HL-60 (cell line): ENCODE results near the gene TTYH3.

Source experiments
- POLR2AphosphoS5 ChIP-seq: IDR thresholded peaks from 2 replicates; pipeline ENCODE4 v1.6.1; 2012; ENCODE audit warnings: low read depth
- TF ChIP-seq, protein P1 (sequence below): IDR thresholded peaks from one replicate; pipeline ENCODE4 v1.5.1; 2011; ENCODE audit warnings: low read length, control low read depth, inconsistent platforms; ENCODE audit not compliant: insufficient read depth

- TF ChIP-seq, protein P1, sequence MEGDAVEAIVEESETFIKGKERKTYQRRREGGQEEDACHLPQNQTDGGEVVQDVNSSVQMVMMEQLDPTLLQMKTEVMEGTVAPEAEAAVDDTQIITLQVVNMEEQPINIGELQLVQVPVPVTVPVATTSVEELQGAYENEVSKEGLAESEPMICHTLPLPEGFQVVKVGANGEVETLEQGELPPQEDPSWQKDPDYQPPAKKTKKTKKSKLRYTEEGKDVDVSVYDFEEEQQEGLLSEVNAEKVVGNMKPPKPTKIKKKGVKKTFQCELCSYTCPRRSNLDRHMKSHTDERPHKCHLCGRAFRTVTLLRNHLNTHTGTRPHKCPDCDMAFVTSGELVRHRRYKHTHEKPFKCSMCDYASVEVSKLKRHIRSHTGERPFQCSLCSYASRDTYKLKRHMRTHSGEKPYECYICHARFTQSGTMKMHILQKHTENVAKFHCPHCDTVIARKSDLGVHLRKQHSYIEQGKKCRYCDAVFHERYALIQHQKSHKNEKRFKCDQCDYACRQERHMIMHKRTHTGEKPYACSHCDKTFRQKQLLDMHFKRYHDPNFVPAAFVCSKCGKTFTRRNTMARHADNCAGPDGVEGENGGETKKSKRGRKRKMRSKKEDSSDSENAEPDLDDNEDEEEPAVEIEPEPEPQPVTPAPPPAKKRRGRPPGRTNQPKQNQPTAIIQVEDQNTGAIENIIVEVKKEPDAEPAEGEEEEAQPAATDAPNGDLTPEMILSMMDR: no peak
- peak; percentile 99 for TF ChIP-seq POLR2AphosphoS5
These were observed 9.9 kb downstream of the TTYH3 start for GRCh38 chr7:2641406-2642393.
